ENCODE measurements around the gene GPR155.
"Not testable (repeated sequence)": the region's sequence is repeated elsewhere in the genome, so short reads cannot be mapped to it uniquely, and the experiment has no call there.

The GPR155 gene

GRCh38 chr2:174491947-174492346, 5.1 kb upstream of the GPR155 start:
- POLR2A ChIA-PET, result no interaction called here

GRCh38 chr2:174490051-174490450, 3.2 kb upstream of the GPR155 start:
- Histone ChIP-seq H3K4me1 (ENCODE audit: control extremely low read depth in 1 of 4, control insufficient read depth in 4 of 4, insufficient read depth in 4 of 4, low read length in 3 of 4) (peaks cover 2 to 27% (median 25%) of the 10 kb centered on the region in 4 experiments), H3K27ac (ENCODE audit: insufficient read depth in 1 of 2, low read depth in 1 of 2, low read length in 2 of 2, poor library complexity in 1 of 2, severe bottlenecking in 2 of 2) (no peak overlapping the region), H3K36me3 (ENCODE audit: control insufficient read depth in 4 of 4, insufficient read depth in 4 of 4, low read length in 3 of 4) (no peaks in the 10 kb centered on the region)

More at GRCh38 chr2:174491947-174492346, 5.1 kb upstream of the GPR155 start:
- no peak overlapping the region for H3K4me3 ChIP-seq (ENCODE audit: control insufficient read depth in 1 of 7, extremely low read depth in 1 of 7, insufficient read depth in 4 of 7, low read depth in 2 of 7, low read length in 6 of 7)
- H3K27ac ChIP-seq (ENCODE audit: insufficient read depth in 1 of 2, low read depth in 1 of 2, low read length in 2 of 2, poor library complexity in 1 of 2, severe bottlenecking in 2 of 2), result no peak overlapping the region
- DNase-seq, result no peak
- WGBS (ENCODE audit: insufficient coverage), result no CpG with 5 or more reads among the region's 2 CpGs
- CTCF ChIA-PET, result no interaction called here
- no peaks in the 10 kb centered on the region for H3K27me3 ChIP-seq (replicated peaks in 2 of 5; ENCODE audit: control insufficient read depth in 4 of 5, insufficient read depth in 5 of 5, low read length in 4 of 5)
- H3K4me1 ChIP-seq (ENCODE audit: control extremely low read depth in 1 of 4, control insufficient read depth in 4 of 4, insufficient read depth in 4 of 4, low read length in 3 of 4), result peaks cover 0 to 13% (median 11%) of the 10 kb centered on the region in 4 experiments
- no peaks in the 10 kb centered on the region for H3K36me3 ChIP-seq (ENCODE audit: control insufficient read depth in 4 of 4, insufficient read depth in 4 of 4, low read length in 3 of 4)
- no peaks in the 10 kb centered on the region for H3K9me3 ChIP-seq (ENCODE audit: control extremely low read depth in 1 of 5, control insufficient read depth in 4 of 5, insufficient read depth in 2 of 5, low read depth in 1 of 5, low read length in 4 of 5)

GRCh38 chr2:174489520-174489919, 2.7 kb upstream of the GPR155 start:
- DNase-seq; H3K36me3 ChIP-seq (ENCODE audit: control insufficient read depth in 4 of 4, insufficient read depth in 4 of 4, low read length in 3 of 4); H3K4me3 ChIP-seq (ENCODE audit: control insufficient read depth in 1 of 7, extremely low read depth in 1 of 7, insufficient read depth in 4 of 7, low read depth in 2 of 7, low read length in 6 of 7); H3K27ac ChIP-seq (ENCODE audit: insufficient read depth in 1 of 2, low read depth in 1 of 2, low read length in 2 of 2, poor library complexity in 1 of 2, severe bottlenecking in 2 of 2); H3K27me3 ChIP-seq (replicated peaks in 2 of 5; ENCODE audit: control insufficient read depth in 4 of 5, insufficient read depth in 5 of 5, low read length in 4 of 5); CTCF ChIA-PET; H3K9me3 ChIP-seq (ENCODE audit: control extremely low read depth in 1 of 5, control insufficient read depth in 4 of 5, insufficient read depth in 2 of 5, low read depth in 1 of 5, low read length in 4 of 5): not testable (repeated sequence)
- peaks cover 2 to 27% (median 25%) of the 10 kb centered on the region in 4 experiments for H3K4me1 ChIP-seq (ENCODE audit: control extremely low read depth in 1 of 4, control insufficient read depth in 4 of 4, insufficient read depth in 4 of 4, low read length in 3 of 4)
- WGBS (ENCODE audit: insufficient coverage), result 100% methylated on average over 1 of the region's 10 CpGs
- POLR2A ChIA-PET, result interaction anchor here (0.6 kb wide), 1 partner anchor 395 kb away, joined by 4 read pairs; no protein-coding TSS in a partner anchor

More at GRCh38 chr2:174490051-174490450, 3.2 kb upstream of the GPR155 start:
- POLR2A ChIA-PET, result interaction anchor here (0.6 kb wide), 1 partner anchor 395 kb away, joined by 4 read pairs; no protein-coding TSS in a partner anchor
- CTCF ChIA-PET, result no interaction called here
- no peaks in the 10 kb centered on the region for H3K27me3 ChIP-seq (replicated peaks in 2 of 5; ENCODE audit: control insufficient read depth in 4 of 5, insufficient read depth in 5 of 5, low read length in 4 of 5)
- no peaks in the 10 kb centered on the region for H3K9me3 ChIP-seq (ENCODE audit: control extremely low read depth in 1 of 5, control insufficient read depth in 4 of 5, insufficient read depth in 2 of 5, low read depth in 1 of 5, low read length in 4 of 5)
- H3K4me3 ChIP-seq (ENCODE audit: control insufficient read depth in 1 of 7, extremely low read depth in 1 of 7, insufficient read depth in 4 of 7, low read depth in 2 of 7, low read length in 6 of 7), result no peak overlapping the region
- 29% methylated on average over 1 of the region's 3 CpGs for WGBS (ENCODE audit: insufficient coverage)
- no peak for DNase-seq

- POLR2A ChIA-PET, result no interaction called here
- Histone ChIP-seq H3K4me3 (ENCODE audit: control insufficient read depth in 1 of 7, extremely low read depth in 1 of 7, insufficient read depth in 4 of 7, low read depth in 2 of 7, low read length in 6 of 7) (peak overlapping the region in 5 of 7 experiments; percentile 74 to 94 (median 77)), H3K4me1 (ENCODE audit: control extremely low read depth in 1 of 4, control insufficient read depth in 4 of 4, insufficient read depth in 4 of 4, low read length in 3 of 4) (peaks cover 2 to 18% (median 14%) of the 10 kb centered on the region in 4 experiments), H3K9me3 (ENCODE audit: control extremely low read depth in 1 of 5, control insufficient read depth in 4 of 5, insufficient read depth in 2 of 5, low read depth in 1 of 5, low read length in 4 of 5) (no peaks in the 10 kb centered on the region), H3K27ac (ENCODE audit: insufficient read depth in 1 of 2, low read depth in 1 of 2, low read length in 2 of 2, poor library complexity in 1 of 2, severe bottlenecking in 2 of 2) (peak overlapping the region in 1 of 2 experiments; percentile 78), H3K27me3 (replicated peaks in 2 of 5; ENCODE audit: control insufficient read depth in 4 of 5, insufficient read depth in 5 of 5, low read length in 4 of 5) (no peaks in the 10 kb centered on the region), H3K36me3 (ENCODE audit: control insufficient read depth in 4 of 4, insufficient read depth in 4 of 4, low read length in 3 of 4) (no peaks in the 10 kb centered on the region)
- no peak for DNase-seq
- CTCF ChIA-PET, result interaction anchor here (1.1 to 4.6 kb wide), 4 partner anchors 20 to 59 kb away, joined by 3 to 28 read pairs (median 6); no protein-coding TSS in a partner anchor
- WGBS (ENCODE audit: insufficient coverage), result 98% methylated on average over 8 of the region's 8 CpGs
Measured at GRCh38 chr2:174487820-174488162, 962 bp upstream of the GPR155 start.

DNA sequence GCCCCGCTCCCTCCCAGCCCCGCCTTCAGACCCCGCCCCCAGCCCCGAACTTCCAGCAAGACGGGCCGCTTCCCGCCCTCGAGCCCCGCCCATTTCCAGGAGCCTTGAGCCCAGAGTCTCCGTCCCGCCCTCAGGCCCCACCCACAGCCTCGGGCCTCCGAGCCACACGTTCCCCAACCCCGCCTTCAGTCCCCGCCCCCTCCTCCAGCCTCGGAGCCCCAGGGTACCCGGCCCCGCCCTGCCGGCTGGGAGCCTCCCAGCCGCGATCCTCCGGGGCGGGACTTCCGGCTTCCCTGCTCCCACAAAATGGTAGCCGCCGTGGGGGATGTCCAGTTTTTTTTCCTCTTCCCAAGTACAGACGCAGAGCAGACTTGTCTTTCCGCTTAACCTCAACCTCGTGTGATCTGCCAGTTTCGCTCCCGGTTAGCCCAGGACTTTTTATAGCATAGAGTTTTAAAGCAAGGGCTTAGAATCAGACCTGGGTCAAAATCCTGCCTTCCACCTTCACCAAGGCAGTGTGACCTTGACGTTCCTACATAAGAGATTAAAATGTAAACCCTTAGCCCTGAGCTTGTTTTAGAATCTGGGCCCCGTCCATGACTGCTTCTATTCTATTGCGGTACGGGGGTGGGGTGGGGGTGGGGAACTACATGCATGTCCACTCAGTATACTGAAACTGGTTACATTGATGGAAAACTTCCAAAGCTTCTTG, 435 bp upstream of the GPR155 start:
- DNase-seq, result peak; percentile 97 to 98 (median 97)
- Histone ChIP-seq H3K9me3 (ENCODE audit: control extremely low read depth in 1 of 5, control insufficient read depth in 4 of 5, insufficient read depth in 2 of 5, low read depth in 1 of 5, low read length in 4 of 5) (no peaks in the 10 kb centered on the region), H3K36me3 (ENCODE audit: control insufficient read depth in 4 of 4, insufficient read depth in 4 of 4, low read length in 3 of 4) (no peaks in the 10 kb centered on the region), H3K27ac (ENCODE audit: insufficient read depth in 1 of 2, low read depth in 1 of 2, low read length in 2 of 2, poor library complexity in 1 of 2, severe bottlenecking in 2 of 2) (peak overlapping the region; percentile 46 to 78), H3K4me1 (ENCODE audit: control extremely low read depth in 1 of 4, control insufficient read depth in 4 of 4, insufficient read depth in 4 of 4, low read length in 3 of 4) (peaks cover 2 to 18% (median 13%) of the 10 kb centered on the region in 4 experiments), H3K4me3 (ENCODE audit: control insufficient read depth in 1 of 7, extremely low read depth in 1 of 7, insufficient read depth in 4 of 7, low read depth in 2 of 7, low read length in 6 of 7) (peak overlapping the region; percentile 43 to 94 (median 82)), H3K27me3 (replicated peaks in 2 of 5; ENCODE audit: control insufficient read depth in 4 of 5, insufficient read depth in 5 of 5, low read length in 4 of 5) (no peaks in the 10 kb centered on the region)
- ChIA-PET POLR2A (no interaction called here), CTCF (interaction anchor here (1.1 to 4.6 kb wide), 4 partner anchors 20 to 59 kb away, joined by 3 to 28 read pairs (median 6); no protein-coding TSS in a partner anchor)
- WGBS (ENCODE audit: insufficient coverage), result 0% methylated on average over 21 of the region's 36 CpGs

DNA sequence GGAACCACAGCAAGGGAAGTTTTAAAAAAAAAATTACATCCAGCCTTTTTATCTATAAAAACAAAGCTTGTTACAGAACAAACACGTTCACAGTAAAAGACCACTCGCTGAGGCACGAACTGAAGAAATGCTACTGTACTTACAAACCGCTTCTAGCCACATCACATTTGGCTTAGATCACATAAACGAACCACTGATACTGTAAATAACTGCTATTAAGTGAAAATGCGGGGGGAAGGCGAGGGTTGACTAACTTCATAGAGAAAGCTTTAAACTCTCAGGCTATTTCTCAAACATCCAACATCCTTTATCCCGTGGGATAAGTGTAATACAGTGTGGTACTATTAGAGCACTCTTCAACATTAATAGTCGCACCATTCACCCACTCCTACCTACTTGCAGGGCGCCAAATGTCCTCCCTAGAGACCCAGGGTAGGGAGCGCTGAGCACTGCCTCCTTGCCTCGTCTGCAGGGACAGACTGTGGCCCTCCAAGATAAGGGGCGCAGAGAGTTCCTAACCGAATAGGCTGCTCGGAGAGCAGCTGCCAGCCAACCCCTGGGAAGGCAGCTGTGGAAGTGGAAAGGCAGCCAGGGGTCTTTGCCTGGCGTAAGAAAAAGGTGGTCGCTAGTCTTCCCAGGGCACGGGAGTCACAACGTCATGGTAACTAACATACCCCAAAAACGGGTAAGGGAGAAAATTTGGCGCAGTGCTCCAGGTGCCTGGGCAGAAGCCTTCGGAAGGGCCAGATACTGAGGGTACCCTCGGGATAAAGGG, 854 bp downstream of the GPR155 start:
- H3K36me3 ChIP-seq (ENCODE audit: control insufficient read depth in 4 of 4, insufficient read depth in 4 of 4, low read length in 3 of 4), result no peaks in the 10 kb centered on the region
- DNase-seq, result peak; percentile 31 to 69 (median 52)
- H3K9me3 ChIP-seq (ENCODE audit: control extremely low read depth in 1 of 5, control insufficient read depth in 4 of 5, insufficient read depth in 2 of 5, low read depth in 1 of 5, low read length in 4 of 5), result no peaks in the 10 kb centered on the region
- H3K27ac ChIP-seq (ENCODE audit: insufficient read depth in 1 of 2, low read depth in 1 of 2, low read length in 2 of 2, poor library complexity in 1 of 2, severe bottlenecking in 2 of 2), result no peak overlapping the region
- peaks cover 2 to 18% (median 13%) of the 10 kb centered on the region in 4 experiments for H3K4me1 ChIP-seq (ENCODE audit: control extremely low read depth in 1 of 4, control insufficient read depth in 4 of 4, insufficient read depth in 4 of 4, low read length in 3 of 4)
- CTCF ChIA-PET, result interaction anchor here (0.9 to 4.6 kb wide), 6 partner anchors 12 to 148 kb away, joined by 3 to 28 read pairs (median 3); no protein-coding TSS in a partner anchor
- WGBS (ENCODE audit: insufficient coverage), result 3% methylated on average over 14 of the region's 23 CpGs
- POLR2A ChIA-PET, result interaction anchor here (1.2 kb wide), 1 partner anchor 23 kb away, joined by 4 read pairs; no protein-coding TSS in a partner anchor
- H3K4me3 ChIP-seq (ENCODE audit: control insufficient read depth in 1 of 7, extremely low read depth in 1 of 7, insufficient read depth in 4 of 7, low read depth in 2 of 7, low read length in 6 of 7), result peak overlapping the region; percentile 56 to 94 (median 82)
- H3K27me3 ChIP-seq (replicated peaks in 2 of 5; ENCODE audit: control insufficient read depth in 4 of 5, insufficient read depth in 5 of 5, low read length in 4 of 5), result no peaks in the 10 kb centered on the region

Data from common myeloid progenitor, CD34-positive (primary cell).